Stimulated activated CD8-positive, alpha-beta memory T cell treated with anti-CD3 and anti-CD28 coated beads, Interleukin-7, amount 100 ng/mL, for 4 hours (primary cell): Measurements from ENCODE around the gene CYP4Z1.
"Not testable (repeated sequence)": the region's sequence is repeated elsewhere in the genome, so short reads cannot be mapped to it uniquely, and the experiment has no call there.

ENCODE experiments used
- DNase-seq, 2 donors: peaks; one replicate each; pipeline ENCODE4 v3.0.0-alpha.2; 2020; ENCODE audit warnings: low read depth in 2 of 2

The CYP4Z1 gene

DNA sequence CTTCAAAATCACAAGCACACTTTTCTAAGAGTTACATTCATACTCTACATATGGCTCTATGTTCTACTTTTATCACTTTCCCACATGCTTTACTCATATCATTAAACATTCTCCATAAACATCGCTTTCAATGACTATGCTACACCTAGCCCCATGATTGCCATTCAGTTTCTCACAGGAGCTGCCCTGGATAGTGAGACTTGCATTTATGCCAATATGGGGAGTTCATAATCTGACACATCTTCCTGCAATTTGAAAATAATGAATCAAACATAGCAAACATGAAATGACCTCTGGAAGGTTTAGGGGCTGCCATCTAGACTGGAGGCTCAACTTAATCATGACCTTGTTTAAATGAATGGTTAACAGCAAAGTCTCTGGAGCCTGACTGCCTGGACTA, 61.2 kb downstream of the CYP4Z1 start:
- DNase-seq, result no peak

DNA sequence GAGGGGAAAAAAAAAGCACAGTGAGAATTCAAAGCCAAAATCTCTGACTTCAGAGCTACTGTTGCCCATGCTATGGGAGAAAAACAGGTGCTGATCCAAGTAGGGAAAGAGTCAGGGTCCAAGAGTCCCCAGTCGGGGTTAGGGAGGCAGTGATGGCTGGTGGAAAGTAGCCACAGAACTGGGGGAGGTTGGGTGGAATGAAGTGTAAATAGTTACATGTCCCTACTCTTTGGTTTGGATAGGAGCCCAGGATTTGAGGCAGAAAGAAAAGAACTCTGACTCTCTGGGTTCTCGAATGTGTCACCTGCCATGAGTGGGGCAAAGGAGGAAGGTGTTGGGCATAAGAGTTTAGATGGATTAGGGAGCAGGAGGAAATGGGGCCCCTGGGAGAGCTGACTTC, 61.8 kb downstream of the CYP4Z1 start:
- not testable (repeated sequence) for DNase-seq

DNA sequence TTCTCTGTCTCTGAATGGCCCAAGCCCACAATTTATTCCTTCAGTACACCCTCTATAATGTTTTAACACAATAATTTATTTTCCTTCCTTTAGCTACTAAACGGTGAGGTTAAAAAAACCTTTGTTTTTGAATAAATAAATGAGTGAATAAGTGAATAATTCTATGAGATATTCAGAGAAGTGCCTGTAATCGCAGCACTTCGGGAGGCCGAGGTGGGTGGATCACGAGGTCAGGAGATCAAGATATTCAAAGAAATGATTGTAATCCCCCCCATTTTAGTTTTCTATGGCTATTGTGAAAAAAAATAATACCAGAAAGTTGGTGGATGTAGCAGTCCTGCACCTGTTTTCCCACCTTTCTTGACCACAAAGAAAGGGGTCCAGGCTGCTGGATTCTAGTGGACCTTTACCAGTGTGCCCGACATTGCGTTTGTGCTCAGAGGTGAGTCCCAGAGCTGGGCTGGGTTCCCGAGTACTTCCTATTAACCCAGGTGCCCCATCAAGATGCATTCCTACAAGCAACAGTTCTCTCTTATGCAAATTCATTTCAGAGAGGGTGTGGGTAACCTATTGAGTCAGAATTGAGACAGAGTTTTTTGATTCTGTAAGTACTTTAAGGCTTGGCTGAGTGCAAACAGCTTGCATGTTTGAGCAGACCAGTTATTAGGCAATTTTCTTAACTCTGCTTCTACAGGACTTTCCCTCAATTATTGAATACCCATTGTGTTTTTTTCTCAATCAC, 62.6 kb downstream of the CYP4Z1 start:
- DNase-seq, result not testable (repeated sequence)

DNA sequence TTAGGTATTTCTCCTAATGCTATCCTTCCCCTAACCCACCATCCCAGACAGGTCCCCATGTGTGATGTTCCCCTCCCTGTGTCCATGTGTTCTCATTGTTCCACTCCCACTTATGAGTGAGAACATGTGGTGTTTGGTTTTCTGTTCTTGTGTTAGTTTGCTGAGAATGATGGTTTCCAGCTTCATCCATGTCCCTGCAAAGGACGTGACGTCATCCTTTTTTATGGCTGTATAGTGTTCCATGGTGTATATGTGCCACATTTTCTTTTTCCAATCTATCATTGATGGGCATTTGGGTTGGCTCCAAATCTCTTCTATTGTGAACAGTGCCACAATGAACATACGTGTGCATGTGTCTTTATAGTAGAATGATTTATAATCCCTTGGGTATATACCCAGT, 65.6 kb downstream of the CYP4Z1 start:
- not testable (repeated sequence) for DNase-seq

DNA sequence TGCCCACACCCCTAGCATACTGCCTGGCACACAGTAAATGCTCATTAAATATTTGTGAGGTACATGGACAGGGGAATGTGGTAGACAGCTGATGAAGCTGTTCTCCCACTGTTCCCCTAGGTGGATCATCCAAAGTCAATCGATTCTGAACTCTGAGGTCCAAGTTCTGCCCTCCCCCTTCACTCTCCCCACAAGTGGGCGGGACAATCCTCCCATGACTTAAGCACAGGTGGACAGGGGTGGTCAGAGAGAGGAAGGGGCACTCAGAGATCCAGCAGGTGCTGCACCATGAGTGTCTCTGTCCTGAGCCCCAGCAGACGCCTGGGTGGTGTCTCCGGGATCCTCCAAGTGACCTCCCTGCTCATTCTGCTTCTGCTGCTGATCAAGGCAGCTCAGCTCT, 70.2 kb downstream of the CYP4Z1 start, which contains the start of gene CYP4A22:
Gene CYP4A22 (plus strand): TSS at position 244 of the 400 bp plus-strand sequence. CDS start 45 bp downstream, at position 289.
- no peak for DNase-seq

DNA sequence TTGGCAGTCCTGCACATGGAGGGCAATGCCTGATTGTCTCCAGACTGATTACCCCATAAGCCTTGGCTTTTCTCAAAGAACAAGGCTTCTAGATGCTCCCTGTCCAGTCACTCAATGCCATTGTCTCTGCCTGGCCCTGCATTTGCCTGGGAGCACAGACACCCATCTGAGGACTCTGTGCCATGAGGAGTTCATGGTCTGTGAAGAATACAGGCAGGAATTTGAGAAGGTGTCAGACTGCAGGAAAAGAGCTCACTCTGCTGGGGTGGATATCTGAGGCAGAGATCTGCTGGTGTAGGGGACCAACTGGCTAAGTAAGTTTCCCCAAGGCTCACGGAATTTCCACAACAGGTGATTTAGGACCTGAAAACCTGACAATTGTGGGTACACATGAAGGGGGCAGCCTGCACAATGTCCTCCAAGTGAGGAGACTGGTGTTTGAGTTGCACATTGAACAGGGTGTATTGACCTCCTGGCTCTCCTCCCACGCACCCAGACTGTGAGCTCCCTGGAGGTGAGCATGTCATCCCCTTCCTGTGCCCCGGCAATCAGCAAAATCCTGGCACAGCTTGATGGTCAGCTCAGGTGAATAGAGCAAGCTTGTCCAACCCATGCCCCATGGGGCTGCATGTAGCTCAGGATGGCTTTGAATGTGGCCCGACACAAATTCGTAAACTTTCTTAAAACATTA, 71.0 kb downstream of the CYP4Z1 start:
- no peak for DNase-seq

DNA sequence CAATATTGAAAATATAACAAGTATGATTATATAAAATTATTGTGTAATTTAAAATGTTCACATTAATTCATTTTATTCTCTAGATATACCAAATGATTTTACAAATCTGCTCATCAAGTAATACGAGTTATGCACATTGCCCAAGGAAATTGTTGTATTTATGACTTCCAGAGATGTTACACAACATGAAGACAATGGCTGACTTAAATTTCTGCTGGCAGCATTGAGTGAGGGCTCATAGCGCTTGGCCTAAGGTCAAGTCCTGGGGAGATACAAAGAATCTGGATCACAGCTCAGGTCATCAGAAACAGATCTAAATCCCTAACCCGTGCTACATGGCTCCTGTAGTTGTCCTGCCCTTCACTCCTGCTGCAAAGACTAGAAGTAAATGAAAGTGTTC, 73.3 kb downstream of the CYP4Z1 start:
- not testable (repeated sequence) for DNase-seq

DNA sequence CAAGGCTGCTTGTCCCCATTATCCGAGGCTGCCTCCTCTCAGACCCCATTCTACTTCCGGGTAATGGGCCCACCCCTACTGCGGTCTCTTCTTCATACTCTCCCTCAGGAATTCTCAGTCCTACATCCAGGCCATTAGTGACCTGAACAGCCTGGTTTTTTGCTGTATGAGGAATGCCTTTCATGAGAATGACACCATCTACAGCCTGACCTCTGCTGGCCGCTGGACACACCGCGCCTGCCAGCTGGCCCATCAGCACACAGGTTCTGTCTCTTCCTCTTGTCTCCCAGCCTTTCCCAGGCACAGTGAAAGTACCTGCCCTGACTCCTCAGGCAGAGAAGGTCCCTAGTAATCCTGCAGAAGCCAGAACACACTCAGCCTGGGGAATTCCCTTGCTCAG, 76.6 kb downstream of the CYP4Z1 start:
- not testable (repeated sequence) for DNase-seq

DNA sequence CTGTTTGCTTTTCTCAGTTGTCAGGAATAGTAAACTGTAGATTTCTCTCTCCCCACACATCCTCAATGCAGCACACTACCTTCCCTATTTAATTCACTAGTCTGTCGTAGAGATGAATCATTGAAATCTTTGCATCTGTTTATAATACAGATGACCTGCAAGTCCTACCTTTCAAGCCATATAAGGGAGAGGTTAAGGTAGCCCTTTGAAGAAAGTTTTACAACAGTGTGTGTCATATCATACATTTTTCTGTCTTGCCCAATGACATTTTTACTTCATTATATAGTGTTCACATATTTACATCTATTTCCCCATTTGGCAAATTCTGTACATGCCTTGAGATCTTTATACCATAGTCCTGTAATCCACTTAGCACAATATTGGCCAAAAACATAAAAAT, 79.5 kb downstream of the CYP4Z1 start:
- not testable (repeated sequence) for DNase-seq

DNA sequence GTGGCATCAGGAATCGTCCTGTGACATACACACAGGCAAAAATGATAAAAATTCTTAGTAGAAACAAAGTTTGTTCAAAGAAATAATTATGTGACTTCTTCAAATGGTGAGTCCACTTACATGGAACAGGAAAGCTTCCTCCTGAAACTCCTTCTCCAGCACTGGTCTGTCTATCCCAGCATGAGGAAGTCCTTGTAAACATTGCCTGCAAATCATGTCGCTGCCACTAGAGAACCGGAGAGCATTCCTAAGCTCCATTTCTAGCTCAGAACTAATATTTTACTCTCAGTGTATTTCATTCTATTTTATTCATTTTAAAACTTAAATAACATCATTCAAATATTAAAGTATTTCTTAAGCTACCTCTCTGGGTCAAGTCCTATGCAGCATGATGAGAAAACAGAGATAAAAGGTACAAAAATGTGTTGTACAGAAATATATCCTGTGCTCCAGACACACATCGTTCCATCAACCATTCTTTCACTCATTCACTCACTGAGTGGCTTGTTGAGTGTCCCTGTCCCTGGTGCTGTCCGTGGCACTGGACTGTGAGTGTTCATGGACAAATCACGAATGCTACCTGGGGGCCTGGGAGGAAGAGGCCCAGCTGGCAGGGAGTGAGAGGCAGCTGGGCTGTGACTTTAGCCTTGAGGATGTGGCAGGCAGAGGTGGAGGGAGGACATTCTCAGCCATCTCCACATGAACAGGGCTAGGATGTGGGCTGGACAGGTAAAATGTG, 80.2 kb downstream of the CYP4Z1 start:
- no peak for DNase-seq

DNA sequence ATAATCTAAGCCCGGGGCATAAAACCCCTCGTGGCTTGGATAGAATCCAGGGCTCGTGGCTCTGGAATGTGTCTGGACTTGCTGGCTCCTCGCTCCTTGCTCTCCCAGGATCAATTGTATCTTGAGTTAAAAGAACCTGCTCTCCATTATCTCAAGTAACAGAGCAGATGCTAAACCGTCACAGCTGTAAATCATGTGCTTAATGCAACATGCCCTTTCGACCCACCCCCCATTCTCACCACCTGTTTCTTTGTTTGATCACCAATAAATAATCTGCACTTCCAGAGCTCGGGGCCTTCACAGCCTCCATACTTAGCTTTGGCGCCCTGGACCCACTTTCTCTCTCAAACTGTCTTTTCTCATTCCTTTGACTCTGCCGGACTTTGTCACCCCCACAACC, 82.1 kb downstream of the CYP4Z1 start:
- DNase-seq, result not testable (repeated sequence)

DNA sequence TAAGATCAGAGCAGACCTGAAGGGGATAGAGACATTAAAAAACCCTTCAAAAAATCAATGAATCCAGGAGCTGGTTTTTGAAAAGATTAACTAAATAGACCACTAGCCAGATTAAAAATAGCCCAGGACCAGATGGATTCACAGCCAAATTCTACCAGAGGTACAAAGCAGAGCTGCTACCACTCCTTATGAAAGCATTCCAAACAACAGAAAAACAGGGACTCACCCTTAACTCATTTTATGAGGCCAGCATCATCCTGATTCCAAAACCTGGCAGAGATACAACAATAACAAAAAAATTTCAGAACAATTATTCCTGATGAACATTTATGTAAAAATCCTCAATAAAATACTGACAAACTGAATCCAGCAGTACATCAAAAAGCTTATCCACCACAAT, 89.4 kb downstream of the CYP4Z1 start:
- not testable (repeated sequence) for DNase-seq

DNA sequence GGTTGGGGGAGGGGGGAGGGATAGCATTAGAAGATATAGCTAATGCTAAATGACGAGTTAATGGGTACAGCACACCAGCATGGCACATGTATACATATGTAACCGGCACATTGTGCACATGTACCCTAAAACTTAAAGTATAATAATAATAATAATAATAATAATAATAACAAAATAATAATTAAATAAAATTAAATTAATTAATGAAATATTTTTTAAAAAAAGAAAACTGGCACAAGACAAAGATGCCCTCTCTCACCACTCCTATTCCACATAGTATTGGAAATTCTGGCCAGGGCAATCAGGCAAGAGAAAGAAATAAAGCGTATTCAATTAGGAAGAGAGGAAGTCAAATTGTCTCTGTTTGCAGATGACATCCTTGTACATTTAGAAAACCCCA, 90.9 kb downstream of the CYP4Z1 start:
- DNase-seq, result not testable (repeated sequence)

DNA sequence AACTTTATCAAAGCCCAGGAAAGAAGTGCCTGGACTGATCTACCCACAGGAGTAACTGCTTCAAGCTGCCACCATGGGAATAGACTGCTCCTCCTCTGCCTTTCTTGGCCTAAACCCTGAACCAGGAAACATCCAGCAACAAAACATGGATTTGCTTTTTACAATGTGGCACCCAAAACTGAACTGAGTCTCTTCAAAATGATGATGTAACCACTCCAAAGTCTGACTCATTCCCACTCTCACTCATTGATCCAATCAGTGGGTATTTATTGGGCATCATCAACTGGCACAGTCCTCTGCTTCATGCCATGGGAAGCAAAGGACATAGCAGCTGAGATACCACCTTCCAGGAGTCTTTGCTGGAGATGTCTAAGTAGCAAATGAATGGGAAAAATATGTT, 93.7 kb downstream of the CYP4Z1 start:
- DNase-seq, result no peak

DNA sequence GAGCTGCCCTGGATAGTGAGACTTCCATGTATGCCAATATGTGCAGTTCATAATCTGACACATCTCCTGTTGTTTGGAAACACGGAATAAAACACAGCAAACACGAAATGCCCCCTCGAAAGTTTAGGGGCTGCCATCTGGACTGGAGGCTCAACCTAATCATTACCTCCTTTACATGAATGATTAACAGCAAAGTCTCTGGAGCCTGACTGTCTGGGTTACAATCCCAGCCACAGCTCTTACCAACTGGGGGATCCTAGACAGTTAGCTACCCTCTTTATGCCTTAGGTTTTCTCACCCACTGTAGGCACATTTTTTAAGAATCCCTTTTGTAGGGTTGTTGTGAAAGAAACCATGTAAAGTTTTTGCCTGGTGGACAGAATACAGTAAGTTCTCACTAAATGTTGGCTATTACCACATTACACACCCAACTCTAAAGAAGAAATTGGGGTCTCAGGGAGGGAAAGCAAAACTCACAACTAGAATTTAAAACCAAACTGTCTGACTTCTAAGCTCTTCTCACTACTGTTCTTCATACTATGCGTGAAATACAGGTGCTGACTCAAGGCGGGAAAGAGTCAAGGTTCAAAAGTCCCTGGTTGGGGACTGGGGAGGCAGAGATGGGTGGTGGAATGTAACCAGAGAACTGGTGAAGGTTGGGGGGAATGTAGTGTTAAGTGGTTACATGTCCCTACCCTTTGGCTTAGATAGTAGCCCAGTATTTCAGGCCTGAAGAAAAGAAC, 94.4 kb downstream of the CYP4Z1 start:
- DNase-seq, result no peak

DNA sequence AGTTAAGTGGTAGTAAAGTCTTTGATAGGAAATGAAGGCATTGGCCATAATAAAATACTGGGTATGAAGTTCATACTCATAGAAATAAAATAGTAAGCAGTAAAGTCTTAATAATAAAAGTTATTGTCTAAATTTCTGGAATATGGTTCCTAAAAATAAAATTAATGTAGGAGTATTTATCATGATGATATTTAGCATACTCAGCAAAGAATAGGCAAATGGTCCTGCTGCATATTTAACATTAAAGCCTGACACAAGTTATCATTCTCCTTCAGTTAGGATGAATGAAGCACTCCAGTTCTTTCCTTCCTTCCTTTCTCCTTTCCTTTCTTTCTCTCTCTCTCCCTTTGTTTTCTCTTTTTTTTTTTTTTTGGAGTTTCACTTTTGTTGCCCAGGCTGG, 97.5 kb downstream of the CYP4Z1 start:
- DNase-seq, result no peak
